Fibroblast of lung (primary cell): ENCODE measurements around the gene TMC6.

Source experiments
- EZH2 ChIP-seq: IDR thresholded peaks from 2 replicates; pipeline ENCODE4 v1.5.1; 2012; ENCODE audit warnings: low read length, control low read depth, mild to moderate bottlenecking; ENCODE audit errors: missing control alignments
- TF ChIP-seq, protein P1 (sequence below), 2 donors: IDR thresholded peaks in 1 of 2; conservative IDR thresholded peaks in 1 of 2; 1 replicate in 1 of 2; 2 replicates in 1 of 2; pipeline ENCODE4 v1.5.1; 2011 to 2012; ENCODE audit warnings: low read length in 2 of 2, control low read depth in 1 of 2, inconsistent platforms in 1 of 2, low read depth in 1 of 2, mild to moderate bottlenecking in 1 of 2

DNA sequence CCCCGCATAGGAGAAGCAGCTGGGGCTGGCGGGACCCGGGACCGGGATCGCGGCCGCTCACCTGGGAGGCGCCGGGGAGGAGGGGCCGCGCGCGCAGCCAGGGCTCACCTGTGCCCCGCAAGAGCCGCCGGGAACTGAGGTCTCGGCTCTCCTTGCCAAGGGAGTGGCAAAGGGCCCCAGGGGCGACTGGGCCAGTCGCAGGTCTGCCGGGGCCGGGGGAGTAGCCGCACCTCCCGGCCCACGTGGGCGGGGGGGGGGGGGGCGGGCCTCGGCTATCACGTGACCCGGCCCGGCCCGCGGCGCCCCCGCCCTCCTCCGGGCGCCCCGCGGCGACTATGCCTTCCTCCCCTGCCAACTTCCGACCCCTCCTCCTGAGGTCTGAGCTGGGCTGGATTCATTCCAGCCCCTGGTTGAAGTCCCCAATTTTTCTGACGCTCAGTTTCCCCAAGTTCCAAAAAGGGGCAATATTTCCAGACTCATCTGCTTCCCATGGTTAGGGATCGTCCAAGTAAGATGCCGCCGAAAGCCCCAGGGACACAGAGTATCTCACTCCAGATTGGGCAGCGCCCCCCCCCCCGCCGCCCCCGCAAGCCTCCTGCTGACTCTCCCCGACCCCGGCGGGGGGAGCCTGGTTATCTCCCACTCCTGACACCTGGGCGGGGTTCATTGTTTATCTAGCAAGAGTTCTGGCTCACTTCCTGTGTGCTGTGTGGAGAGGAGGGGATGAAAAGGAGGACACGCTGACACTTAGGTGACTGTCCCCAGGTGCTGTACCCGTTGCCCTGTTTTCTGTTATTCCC is at the start of gene TMC6:
- TF ChIP-seq, protein P1, sequence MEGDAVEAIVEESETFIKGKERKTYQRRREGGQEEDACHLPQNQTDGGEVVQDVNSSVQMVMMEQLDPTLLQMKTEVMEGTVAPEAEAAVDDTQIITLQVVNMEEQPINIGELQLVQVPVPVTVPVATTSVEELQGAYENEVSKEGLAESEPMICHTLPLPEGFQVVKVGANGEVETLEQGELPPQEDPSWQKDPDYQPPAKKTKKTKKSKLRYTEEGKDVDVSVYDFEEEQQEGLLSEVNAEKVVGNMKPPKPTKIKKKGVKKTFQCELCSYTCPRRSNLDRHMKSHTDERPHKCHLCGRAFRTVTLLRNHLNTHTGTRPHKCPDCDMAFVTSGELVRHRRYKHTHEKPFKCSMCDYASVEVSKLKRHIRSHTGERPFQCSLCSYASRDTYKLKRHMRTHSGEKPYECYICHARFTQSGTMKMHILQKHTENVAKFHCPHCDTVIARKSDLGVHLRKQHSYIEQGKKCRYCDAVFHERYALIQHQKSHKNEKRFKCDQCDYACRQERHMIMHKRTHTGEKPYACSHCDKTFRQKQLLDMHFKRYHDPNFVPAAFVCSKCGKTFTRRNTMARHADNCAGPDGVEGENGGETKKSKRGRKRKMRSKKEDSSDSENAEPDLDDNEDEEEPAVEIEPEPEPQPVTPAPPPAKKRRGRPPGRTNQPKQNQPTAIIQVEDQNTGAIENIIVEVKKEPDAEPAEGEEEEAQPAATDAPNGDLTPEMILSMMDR (conservative IDR thresholded peaks at IDR 0.05 in 1 of 2, IDR thresholded peaks at IDR 0.05 in 1 of 2; ENCODE audit: low read depth in 1 of 2, low read length in 2 of 2) = no peak
- TF ChIP-seq EZH2 = peak; percentile 68
